ENCODE results near the gene PTH1R.

Gene PTH1R

GRCh38 chr3:46934498-46935167, 57.1 kb downstream of the PTH1R start:
- H3K36me3 Mint-ChIP-seq (ENCODE audit: low read depth), result peaks cover 21% of the 10 kb centered on the region
- H3K4me3 Mint-ChIP-seq, result no peak overlapping the region
- TF ChIP-seq, protein P1, sequence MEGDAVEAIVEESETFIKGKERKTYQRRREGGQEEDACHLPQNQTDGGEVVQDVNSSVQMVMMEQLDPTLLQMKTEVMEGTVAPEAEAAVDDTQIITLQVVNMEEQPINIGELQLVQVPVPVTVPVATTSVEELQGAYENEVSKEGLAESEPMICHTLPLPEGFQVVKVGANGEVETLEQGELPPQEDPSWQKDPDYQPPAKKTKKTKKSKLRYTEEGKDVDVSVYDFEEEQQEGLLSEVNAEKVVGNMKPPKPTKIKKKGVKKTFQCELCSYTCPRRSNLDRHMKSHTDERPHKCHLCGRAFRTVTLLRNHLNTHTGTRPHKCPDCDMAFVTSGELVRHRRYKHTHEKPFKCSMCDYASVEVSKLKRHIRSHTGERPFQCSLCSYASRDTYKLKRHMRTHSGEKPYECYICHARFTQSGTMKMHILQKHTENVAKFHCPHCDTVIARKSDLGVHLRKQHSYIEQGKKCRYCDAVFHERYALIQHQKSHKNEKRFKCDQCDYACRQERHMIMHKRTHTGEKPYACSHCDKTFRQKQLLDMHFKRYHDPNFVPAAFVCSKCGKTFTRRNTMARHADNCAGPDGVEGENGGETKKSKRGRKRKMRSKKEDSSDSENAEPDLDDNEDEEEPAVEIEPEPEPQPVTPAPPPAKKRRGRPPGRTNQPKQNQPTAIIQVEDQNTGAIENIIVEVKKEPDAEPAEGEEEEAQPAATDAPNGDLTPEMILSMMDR (IDR thresholded peaks at IDR 0.05), result no peak
- H3K27ac Mint-ChIP-seq, result no peak overlapping the region
- peaks cover 4% of the 10 kb centered on the region for H3K27me3 Mint-ChIP-seq (ENCODE audit: low read depth, poor library complexity)
- DNase-seq, result no peak
- no peaks in the 10 kb centered on the region for H3K9me3 Mint-ChIP-seq
- H3K4me1 Mint-ChIP-seq, result peaks cover 39% of the 10 kb centered on the region

- Mint-ChIP-seq H3K9me3 (no peaks in the 10 kb centered on the region), H3K27ac (no peak overlapping the region), H3K4me1 (peaks cover 44% of the 10 kb centered on the region), H3K4me3 (no peak overlapping the region), H3K36me3 (ENCODE audit: low read depth) (peaks cover 24% of the 10 kb centered on the region), H3K27me3 (ENCODE audit: low read depth, poor library complexity) (peaks cover 4% of the 10 kb centered on the region)
- no peak for DNase-seq
- TF ChIP-seq, protein P1 (IDR thresholded peaks at IDR 0.05), result no peak
These were observed 57.8 kb downstream of the PTH1R start for GRCh38 chr3:46935168-46935858.

GRCh38 chr3:46935989-46936558, 58.6 kb downstream of the PTH1R start:
- no peak overlapping the region for H3K27ac Mint-ChIP-seq
- H3K27me3 Mint-ChIP-seq (ENCODE audit: low read depth, poor library complexity), result peaks cover 4% of the 10 kb centered on the region
- peaks cover 49% of the 10 kb centered on the region for H3K4me1 Mint-ChIP-seq
- no peaks in the 10 kb centered on the region for H3K9me3 Mint-ChIP-seq
- TF ChIP-seq, protein P1 (IDR thresholded peaks at IDR 0.05), result no peak
- peaks cover 29% of the 10 kb centered on the region for H3K36me3 Mint-ChIP-seq (ENCODE audit: low read depth)
- no peak overlapping the region for H3K4me3 Mint-ChIP-seq
- DNase-seq, result no peak

GRCh38 chr3:46936733-46937250, 59.3 kb downstream of the PTH1R start:
- H3K4me3 Mint-ChIP-seq, result no peak overlapping the region
- H3K4me1 Mint-ChIP-seq, result peaks cover 46% of the 10 kb centered on the region
- DNase-seq, result no peak
- peaks cover 4% of the 10 kb centered on the region for H3K27me3 Mint-ChIP-seq (ENCODE audit: low read depth, poor library complexity)
- no peak overlapping the region for H3K27ac Mint-ChIP-seq
- H3K36me3 Mint-ChIP-seq (ENCODE audit: low read depth), result peaks cover 29% of the 10 kb centered on the region
- TF ChIP-seq, protein P1 (IDR thresholded peaks at IDR 0.05), result no peak
- no peaks in the 10 kb centered on the region for H3K9me3 Mint-ChIP-seq

DNA sequence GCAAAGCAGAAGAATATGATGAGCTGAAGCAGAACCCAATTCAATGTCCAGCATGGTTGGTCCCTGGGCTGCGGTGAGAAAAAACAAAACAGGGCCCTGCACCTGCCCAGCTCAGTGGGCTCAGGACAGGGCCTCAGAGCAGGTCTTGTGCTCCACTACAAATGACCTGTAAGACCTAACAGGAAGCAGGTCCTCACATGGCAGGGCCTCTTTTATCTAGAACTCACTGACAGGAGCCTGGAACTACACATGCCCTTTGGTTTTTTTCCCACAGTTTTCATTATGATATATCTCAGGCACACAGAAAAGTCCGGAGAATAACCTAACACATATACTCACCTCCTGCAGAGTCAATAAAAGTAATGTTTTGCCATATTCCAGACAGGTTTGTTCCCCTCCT, 60.6 kb downstream of the PTH1R start:
- Mint-ChIP-seq H3K36me3 (ENCODE audit: low read depth) (peaks cover 29% of the 10 kb centered on the region), H3K4me1 (peaks cover 47% of the 10 kb centered on the region), H3K27me3 (ENCODE audit: low read depth, poor library complexity) (peaks cover 4% of the 10 kb centered on the region), H3K9me3 (no peaks in the 10 kb centered on the region), H3K4me3 (no peak overlapping the region), H3K27ac (no peak overlapping the region)
- TF ChIP-seq, protein P1 (IDR thresholded peaks at IDR 0.05), result no peak
- DNase-seq, result no peak
